GM12875 (cell line): Measurements from ENCODE around the gene AGAP1.

Source experiments
- H3K4me3 ChIP-seq: one replicate; pipeline ENCODE4 v1.5.1; 2011; ENCODE audit warnings: low read depth, low read length, control low read depth
- TF ChIP-seq, protein P1 (sequence below): IDR thresholded peaks from 2 replicates; pipeline ENCODE4 v1.5.1; 2011; ENCODE audit warnings: low read depth, mild to moderate bottlenecking, control low read depth, inconsistent platforms, low read length, moderate library complexity, borderline replicate concordance; ENCODE audit not compliant: insufficient read depth

AGAP1 gene

DNA sequence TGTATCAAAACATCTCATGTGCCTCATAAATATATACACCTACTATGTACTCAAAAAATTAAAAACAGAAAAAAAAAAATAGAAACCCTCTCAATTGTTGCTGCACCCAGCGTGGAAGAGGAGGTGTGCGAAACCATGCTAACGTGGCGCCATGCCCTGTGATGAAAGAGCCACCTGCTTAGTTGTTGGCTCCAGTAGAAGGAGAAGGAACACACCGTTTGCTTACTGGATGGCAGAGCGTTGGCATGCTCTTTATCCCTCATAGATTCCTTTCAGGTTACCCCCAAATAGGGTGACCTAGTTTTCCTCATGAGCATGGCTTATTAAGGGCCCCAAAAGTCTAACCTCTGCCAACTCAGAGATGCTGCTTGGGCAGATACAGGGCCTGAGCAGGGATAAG, 332.1 kb downstream of the AGAP1 start:
- TF ChIP-seq, protein P1, sequence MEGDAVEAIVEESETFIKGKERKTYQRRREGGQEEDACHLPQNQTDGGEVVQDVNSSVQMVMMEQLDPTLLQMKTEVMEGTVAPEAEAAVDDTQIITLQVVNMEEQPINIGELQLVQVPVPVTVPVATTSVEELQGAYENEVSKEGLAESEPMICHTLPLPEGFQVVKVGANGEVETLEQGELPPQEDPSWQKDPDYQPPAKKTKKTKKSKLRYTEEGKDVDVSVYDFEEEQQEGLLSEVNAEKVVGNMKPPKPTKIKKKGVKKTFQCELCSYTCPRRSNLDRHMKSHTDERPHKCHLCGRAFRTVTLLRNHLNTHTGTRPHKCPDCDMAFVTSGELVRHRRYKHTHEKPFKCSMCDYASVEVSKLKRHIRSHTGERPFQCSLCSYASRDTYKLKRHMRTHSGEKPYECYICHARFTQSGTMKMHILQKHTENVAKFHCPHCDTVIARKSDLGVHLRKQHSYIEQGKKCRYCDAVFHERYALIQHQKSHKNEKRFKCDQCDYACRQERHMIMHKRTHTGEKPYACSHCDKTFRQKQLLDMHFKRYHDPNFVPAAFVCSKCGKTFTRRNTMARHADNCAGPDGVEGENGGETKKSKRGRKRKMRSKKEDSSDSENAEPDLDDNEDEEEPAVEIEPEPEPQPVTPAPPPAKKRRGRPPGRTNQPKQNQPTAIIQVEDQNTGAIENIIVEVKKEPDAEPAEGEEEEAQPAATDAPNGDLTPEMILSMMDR = no peak
- H3K4me3 ChIP-seq = no peak overlapping the region

DNA sequence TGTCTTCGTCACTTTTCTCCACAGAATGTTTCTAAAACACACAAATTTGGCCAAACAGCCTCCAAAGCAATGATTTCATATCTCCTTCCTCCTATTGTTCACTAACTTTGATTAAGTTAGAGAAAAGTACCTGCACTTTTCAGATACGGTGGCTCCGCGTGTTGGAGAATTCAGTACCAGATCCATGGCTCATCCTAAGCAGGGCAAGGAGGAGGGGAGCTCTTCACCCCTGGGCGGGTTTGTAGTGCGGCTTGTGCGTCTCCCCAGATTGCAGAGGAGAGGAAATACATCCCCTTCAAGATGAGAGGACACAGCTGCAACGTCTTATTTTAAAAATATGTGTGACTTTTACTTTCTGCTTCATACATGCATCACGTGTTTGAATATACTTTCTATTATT, 333.0 kb downstream of the AGAP1 start:
- H3K4me3 ChIP-seq = no peak overlapping the region
- TF ChIP-seq, protein P1 = no peak

DNA sequence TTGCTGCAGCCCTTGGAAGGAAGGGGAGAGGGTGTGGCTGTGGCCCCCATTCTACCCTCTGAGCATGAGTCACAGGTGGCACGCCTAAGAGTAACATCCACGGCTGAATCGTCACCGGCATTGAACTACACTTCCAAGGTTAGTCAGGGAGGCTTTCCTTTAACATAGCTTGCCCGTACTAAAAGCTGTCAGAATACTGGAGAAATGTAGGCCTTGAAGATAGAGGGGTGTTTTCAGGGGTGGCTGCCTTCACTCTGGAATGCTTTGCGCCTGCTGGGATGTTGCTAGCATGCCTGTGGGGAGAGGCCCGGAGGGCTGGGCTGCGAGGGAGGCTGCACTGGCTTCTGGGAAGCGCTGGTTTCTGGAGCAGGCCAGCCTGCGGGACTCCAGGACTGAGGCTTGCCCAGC, 333.7 kb downstream of the AGAP1 start:
- no peak overlapping the region for H3K4me3 ChIP-seq
- TF ChIP-seq, protein P1 = no peak

DNA sequence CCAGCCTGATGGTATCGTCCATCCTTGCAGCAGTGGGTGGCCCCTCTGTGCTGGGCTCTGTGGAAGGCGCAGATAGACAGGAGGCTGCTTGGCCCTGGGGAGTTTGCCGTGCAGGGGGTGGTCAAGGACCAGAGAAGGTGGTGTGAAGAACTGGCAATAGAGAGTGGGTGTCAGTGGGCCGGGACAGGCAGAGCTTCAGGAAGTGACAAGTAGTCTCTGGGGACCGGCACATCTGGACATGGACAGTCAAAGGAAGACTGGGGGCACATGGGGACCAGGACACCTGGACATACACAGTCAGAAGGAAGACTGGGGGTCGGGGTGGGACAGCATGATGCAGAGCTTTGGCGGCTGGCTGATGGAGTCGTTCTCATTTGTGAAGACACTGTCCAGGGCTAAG, 335.9 kb downstream of the AGAP1 start:
- H3K4me3 ChIP-seq = no peak overlapping the region
- TF ChIP-seq, protein P1 = no peak

DNA sequence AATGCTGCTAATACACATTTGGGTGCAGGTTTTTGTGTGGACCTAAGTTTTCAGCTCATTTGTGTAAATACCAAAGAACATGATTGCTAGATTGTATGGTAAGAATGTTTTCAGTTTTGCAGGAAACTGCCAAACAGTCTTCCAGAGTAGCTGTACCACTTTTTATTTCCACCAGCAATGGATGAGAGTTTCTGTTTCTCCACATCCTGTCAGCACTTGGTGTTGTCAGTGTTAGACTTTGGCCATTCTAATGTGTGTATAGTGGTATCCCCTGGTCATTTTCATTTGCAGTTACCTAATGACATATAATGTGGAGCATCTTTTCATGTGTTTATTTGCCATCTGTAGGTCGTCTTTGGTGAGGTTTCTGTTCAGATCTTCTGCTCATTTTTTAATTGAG, 337.9 kb downstream of the AGAP1 start:
- no peak overlapping the region for H3K4me3 ChIP-seq
- TF ChIP-seq, protein P1 = no peak

DNA sequence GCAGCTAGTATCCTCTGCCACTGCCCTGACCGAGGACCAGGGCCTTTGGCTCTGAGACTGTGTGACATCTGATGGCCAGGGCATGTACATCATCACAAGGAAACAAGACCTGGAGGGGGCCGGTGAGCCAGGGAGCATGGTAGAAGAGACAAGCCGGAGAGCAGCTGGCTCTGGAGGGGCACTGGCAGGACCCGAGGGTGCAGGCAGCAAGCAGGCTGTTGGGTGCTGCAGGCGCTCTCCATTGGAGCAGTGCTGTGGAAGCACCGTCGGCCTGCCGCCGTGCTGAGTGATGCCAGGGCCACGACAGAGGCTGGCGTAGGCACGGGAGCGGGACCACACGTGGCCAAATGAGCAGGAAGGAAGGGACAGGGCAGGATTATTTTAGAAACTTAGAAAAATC, 339.1 kb downstream of the AGAP1 start:
- H3K4me3 ChIP-seq = no peak overlapping the region
- TF ChIP-seq, protein P1 = no peak

DNA sequence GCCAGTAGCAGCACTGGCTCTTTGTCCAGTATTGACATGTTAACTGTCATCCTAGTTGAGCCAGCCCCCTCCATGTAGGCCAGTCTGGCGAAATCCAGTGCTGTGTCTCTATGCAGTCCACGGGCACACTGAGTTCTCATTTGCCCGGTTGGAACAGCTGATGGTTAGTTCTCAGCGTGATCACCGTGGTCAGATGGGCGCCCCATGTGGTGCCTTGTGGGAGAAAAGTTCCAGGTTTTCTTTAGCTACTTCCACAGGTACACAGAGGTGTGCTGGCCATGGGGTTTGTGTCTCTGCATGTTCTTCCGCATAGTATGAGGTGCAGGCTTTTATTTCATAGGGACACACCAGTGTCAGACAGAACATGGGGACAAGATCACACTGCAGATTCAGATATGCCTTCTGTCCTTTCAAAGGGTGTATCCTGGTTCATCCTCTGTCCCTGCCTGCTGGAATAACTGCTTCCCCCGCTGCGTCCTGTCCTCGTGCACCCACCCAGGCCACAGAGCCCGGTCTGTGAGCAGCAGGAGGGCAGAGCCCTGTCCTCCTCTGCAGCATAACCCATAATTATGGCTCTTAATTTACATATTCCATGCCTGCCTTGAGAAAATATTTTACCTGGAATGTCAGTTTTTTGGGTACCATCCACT, 340.3 kb downstream of the AGAP1 start:
- H3K4me3 ChIP-seq = no peak overlapping the region
- TF ChIP-seq, protein P1 = no peak
